Endothelial cell of umbilical vein (primary cell): Measurements from ENCODE around the gene CCDC102B. TPM values are rescaled to one million over a fixed set of nuclear protein-coding genes. Genes with fewer than 3 reads are reported as not detected.
"Not testable (repeated sequence)": the region's sequence is repeated elsewhere in the genome, so short reads cannot be mapped to it uniquely, and the experiment has no call there.

Source experiments
- BruUV-seq: library from RNA; stranded (reverse); fragments of 400-500 nt; replicated peaks from 2 replicates; lab custom pipeline; 2021; lab: Mats Ljungman, UMichigan
- CTCF ChIA-PET: fragments of 300-600, 350-600 bp; sonication (Branson Sonifier 250); formaldehyde crosslinking; loops from one replicate; lab custom pipeline; 2021; ENCODE audit warnings: antibody characterized with exemption, inconsistent platforms; lab: Charles Lee
- POLR2A ChIA-PET: fragments of 300-600, 350-600 bp; sonication (Branson Sonifier 250); formaldehyde crosslinking; loops from one replicate; lab custom pipeline; 2021; ENCODE audit warnings: antibody characterized with exemption, inconsistent platforms; lab: Charles Lee
- DNase-seq: peaks from one replicate; pipeline ENCODE4 v3.0.0-alpha.2; 2011; ENCODE audit warnings: low read depth, low spot score
- FAIRE-seq: peaks from 2 replicates; lab custom pipeline; 2011; peaks lifted over from hg19 to GRCh38; lab: Jason Lieb, UNC
- H2AFZ ChIP-seq: 2 replicates; pipeline ENCODE4 v1.6.0; 2012; ENCODE audit warnings: low read depth, low read length, control low read depth, inconsistent platforms
- H3K27ac ChIP-seq: 2 replicates; pipeline ENCODE4 v1.5.1; 2011; ENCODE audit warnings: low read depth, mild to moderate bottlenecking, control low read depth, low read length, moderate library complexity; ENCODE audit not compliant: insufficient read depth
- H3K27me3 ChIP-seq, 2 experiments: 2 replicates each; pipeline versions ENCODE4 v1.6.0 to v1.6.1; 2011; ENCODE audit warnings: low read length in 2 of 2, mixed read lengths in 1 of 2; ENCODE audit not compliant: control insufficient read depth in 2 of 2, insufficient read depth in 2 of 2
- H3K36me3 ChIP-seq, 2 experiments: 2 replicates in 1 of 2; 3 replicates in 1 of 2; pipeline ENCODE4 v1.5.1; 2011; ENCODE audit warnings: low read length in 2 of 2, mild to moderate bottlenecking in 1 of 2, moderate library complexity in 1 of 2; ENCODE audit not compliant: control insufficient read depth in 2 of 2, insufficient read depth in 2 of 2; ENCODE audit errors: extremely low read depth in 1 of 2
- H3K4me1 ChIP-seq: 3 replicates; pipeline ENCODE4 v1.5.1; 2011; ENCODE audit warnings: mild to moderate bottlenecking, low read length; ENCODE audit not compliant: control insufficient read depth, insufficient read depth; ENCODE audit errors: extremely low read depth
- H3K4me2 ChIP-seq: 2 replicates; pipeline ENCODE4 v1.6.1; 2011; ENCODE audit warnings: low read length, control low read depth, mixed read lengths; ENCODE audit not compliant: insufficient read depth
- H3K4me3 ChIP-seq, 3 experiments: fragments of 200-600 bp in 1 of 3; sonication (generic), shearing (Covaris generic) in 1 of 3; replicated peaks in 1 of 3; 2 replicates each; pipeline ENCODE4 v1.5.1; 2011 to 2016; ENCODE audit warnings: control low read depth in 3 of 3, low read length in 3 of 3, mild to moderate bottlenecking in 2 of 3, inconsistent platforms in 1 of 3, low read depth in 1 of 3, moderate library complexity in 1 of 3; ENCODE audit not compliant: insufficient read depth in 1 of 3
- H3K79me2 ChIP-seq: 2 replicates; pipeline ENCODE4 v1.6.0; 2012; ENCODE audit warnings: low read length, inconsistent platforms; ENCODE audit not compliant: control insufficient read depth, insufficient read depth
- H3K9ac ChIP-seq: replicated peaks from 2 replicates; pipeline ENCODE3; 2011; ENCODE audit warnings: low read length, control low read depth; ENCODE audit not compliant: insufficient read depth; ENCODE audit errors: extremely low read depth
- H3K9me1 ChIP-seq: replicated peaks from 3 replicates; pipeline ENCODE4 v1.6.0; 2011; ENCODE audit warnings: mild to moderate bottlenecking, low read length; ENCODE audit not compliant: control insufficient read depth, insufficient read depth; ENCODE audit errors: extremely low read depth
- H3K9me3 ChIP-seq: replicated peaks from 2 replicates; pipeline ENCODE4 v1.5.1; 2012; ENCODE audit warnings: low read length, inconsistent platforms; ENCODE audit not compliant: control insufficient read depth, insufficient read depth
- H4K20me1 ChIP-seq: replicated peaks from 2 replicates; pipeline ENCODE3; 2011; ENCODE audit warnings: mild to moderate bottlenecking, low read length; ENCODE audit not compliant: control insufficient read depth, insufficient read depth; ENCODE audit errors: extremely low read depth
- EZH2 ChIP-seq: IDR thresholded peaks from 2 replicates; pipeline ENCODE4 v1.6.1; 2012; ENCODE audit warnings: borderline replicate concordance, low read depth, mild to moderate bottlenecking, moderate library complexity, low read length, inconsistent platforms; ENCODE audit not compliant: severe bottlenecking
- FOS ChIP-seq: IDR thresholded peaks from 2 replicates; pipeline ENCODE4 v1.6.1; 2011; ENCODE audit warnings: mild to moderate bottlenecking, low read length, moderate library complexity, borderline replicate concordance; ENCODE audit not compliant: insufficient read depth
- GATA2 ChIP-seq: IDR thresholded peaks from 2 replicates; pipeline ENCODE4 v1.7.0; 2011; ENCODE audit warnings: low read depth, mild to moderate bottlenecking, moderate library complexity, mixed read lengths, low read length; ENCODE audit not compliant: insufficient read length, insufficient read depth
- JUN ChIP-seq: IDR thresholded peaks from 2 replicates; pipeline ENCODE4 v1.6.1; 2011; ENCODE audit warnings: borderline replicate concordance, low read depth; ENCODE audit not compliant: insufficient read length, insufficient read depth
- MYC ChIP-seq: IDR thresholded peaks from one replicate; pipeline ENCODE4 v1.6.1; 2011; ENCODE audit warnings: mild to moderate bottlenecking, low read depth, low read length
- POLR2A ChIP-seq: IDR thresholded peaks from 2 replicates; pipeline ENCODE4 v1.6.1; 2012; ENCODE audit warnings: low read depth, mild to moderate bottlenecking, control low read depth, low read length
- POLR2AphosphoS5 ChIP-seq: IDR thresholded peaks from 2 replicates; pipeline ENCODE4 v1.6.1; 2012; ENCODE audit warnings: low read depth, mild to moderate bottlenecking, control low read depth, low read length, moderate library complexity; ENCODE audit not compliant: insufficient read depth
- dilution Hi-C: fragments of 300-500 bp; cut with MboI; formaldehyde crosslinking; loops from one replicate; pipeline ENCODE4 v1.15.0; 2019; ENCODE audit warnings: low sequenced_read_pairs; ENCODE audit not compliant: extremely low pct_ligation_motif_present
- intact Hi-C: fragments of 100-400 bp; cut with micrococcal nuclease; formaldehyde crosslinking; loops from one replicate; pipeline ENCODE4 v1.10.0; 2022
- polyA plus RNA-seq, 4 experiments: library from polyadenylated mRNA; depleted of rRNA in 3 of 4; stranded (reverse) in 3 of 4; unstranded in 1 of 4; fragments of >200 nt; gene quantifications; 2 replicates each; pipeline versions ENCODE4 v1.2.1 to v1.2.3, GENCODE V29; 2011 to 2012; ENCODE audit warnings: missing spikeins in 1 of 4
- total RNA-seq: library from RNA; stranded (reverse); gene quantifications from 2 replicates; pipeline ENCODE4 v1.2.3, GENCODE V29; 2021
- TF ChIP-seq, protein P1 (sequence below): IDR thresholded peaks from 2 replicates; pipeline ENCODE4 v1.6.1; 2011; ENCODE audit not compliant: insufficient read depth, insufficient read length
- TF ChIP-seq, protein P2 (sequence below), 2 donors: IDR thresholded peaks; 1 replicate in 1 of 2; 2 replicates in 1 of 2; pipeline ENCODE4 v1.5.1; 2011; ENCODE audit warnings: low read length in 2 of 2, mild to moderate bottlenecking in 2 of 2, moderate library complexity in 2 of 2, control low read depth in 1 of 2, inconsistent platforms in 1 of 2, low read depth in 1 of 2; ENCODE audit not compliant: insufficient read depth in 1 of 2; ENCODE audit errors: extremely low read depth in 1 of 2

CCDC102B gene
- total and polyA plus RNA-seq, 2 donors (not counting 3 experiments of a cell fraction or from before 2014, with no cell fraction given) = 0.21 to 0.62 TPM

DNA sequence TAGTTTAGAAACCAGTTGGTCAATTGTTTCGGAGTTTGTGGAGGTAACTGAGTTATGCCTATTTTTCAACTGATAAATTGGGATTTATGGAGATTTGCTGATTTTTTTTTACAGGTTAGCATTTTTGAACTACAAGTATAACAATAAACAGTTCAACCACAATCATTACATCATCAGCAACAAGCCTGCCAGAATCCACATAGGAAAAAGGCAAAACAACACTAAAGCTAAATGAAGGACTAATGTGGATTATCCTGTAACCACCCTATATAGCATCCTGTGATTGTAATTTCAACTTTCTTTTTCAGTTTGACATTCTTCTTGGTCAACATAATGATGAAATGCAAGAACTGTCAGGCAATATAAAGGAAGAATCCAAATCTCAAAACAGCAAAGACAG is 76.5 kb downstream of the CCDC102B start:
- POLR2A ChIA-PET = no interaction called here
- DNase-seq = no peak

DNA sequence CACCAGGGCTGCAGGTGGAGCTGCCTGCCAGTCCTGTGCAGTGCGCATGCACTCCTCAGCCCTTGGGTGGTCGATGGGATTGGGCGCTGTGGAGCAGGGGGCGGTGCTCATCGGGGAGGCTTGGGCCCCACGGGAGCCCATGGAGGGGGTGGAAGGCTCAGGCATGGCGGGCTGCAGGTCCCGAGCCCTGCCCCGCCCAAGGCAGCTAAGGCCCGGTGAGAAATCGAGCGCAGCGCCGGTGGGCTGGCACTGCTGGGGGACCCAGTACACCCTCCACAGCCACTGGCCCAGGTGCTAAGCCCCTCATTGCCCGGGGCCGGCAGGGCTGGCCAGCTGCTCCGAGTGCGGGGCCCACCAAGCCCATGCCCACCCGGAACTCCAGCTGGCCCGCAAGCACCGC is 82.1 kb downstream of the CCDC102B start:
- DNase-seq, H3K4me2 ChIP-seq, FAIRE-seq, H3K9ac ChIP-seq, H2AFZ ChIP-seq, BruUV-seq, H3K9me1 ChIP-seq, H3K4me3 ChIP-seq, H3K79me2 ChIP-seq, H3K9me3 ChIP-seq, H3K27ac ChIP-seq, H3K4me1 ChIP-seq, H4K20me1 ChIP-seq, H3K36me3 ChIP-seq, intact Hi-C loops, POLR2A ChIA-PET, H3K27me3 ChIP-seq, dilution Hi-C loops: not testable (repeated sequence)
- CTCF ChIA-PET = interaction anchor here (1.5 kb wide), 1 partner anchor 14 kb away, joined by 3 read pairs; no protein-coding TSS in a partner anchor

More for the DNA sequence above, 76.5 kb downstream of the CCDC102B start:
- H3K27ac ChIP-seq = no peak overlapping the region
- BruUV-seq = no TSS peak
- TF ChIP-seq EZH2 = no peak
- no peak for TF ChIP-seq FOS
- no peak for TF ChIP-seq MYC
- no peak for TF ChIP-seq POLR2AphosphoS5
- TF ChIP-seq JUN = no peak
- TF ChIP-seq POLR2A = no peak
- TF ChIP-seq, protein P1, sequence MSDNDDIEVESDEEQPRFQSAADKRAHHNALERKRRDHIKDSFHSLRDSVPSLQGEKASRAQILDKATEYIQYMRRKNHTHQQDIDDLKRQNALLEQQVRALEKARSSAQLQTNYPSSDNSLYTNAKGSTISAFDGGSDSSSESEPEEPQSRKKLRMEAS = no peak
- TF ChIP-seq, protein P2, sequence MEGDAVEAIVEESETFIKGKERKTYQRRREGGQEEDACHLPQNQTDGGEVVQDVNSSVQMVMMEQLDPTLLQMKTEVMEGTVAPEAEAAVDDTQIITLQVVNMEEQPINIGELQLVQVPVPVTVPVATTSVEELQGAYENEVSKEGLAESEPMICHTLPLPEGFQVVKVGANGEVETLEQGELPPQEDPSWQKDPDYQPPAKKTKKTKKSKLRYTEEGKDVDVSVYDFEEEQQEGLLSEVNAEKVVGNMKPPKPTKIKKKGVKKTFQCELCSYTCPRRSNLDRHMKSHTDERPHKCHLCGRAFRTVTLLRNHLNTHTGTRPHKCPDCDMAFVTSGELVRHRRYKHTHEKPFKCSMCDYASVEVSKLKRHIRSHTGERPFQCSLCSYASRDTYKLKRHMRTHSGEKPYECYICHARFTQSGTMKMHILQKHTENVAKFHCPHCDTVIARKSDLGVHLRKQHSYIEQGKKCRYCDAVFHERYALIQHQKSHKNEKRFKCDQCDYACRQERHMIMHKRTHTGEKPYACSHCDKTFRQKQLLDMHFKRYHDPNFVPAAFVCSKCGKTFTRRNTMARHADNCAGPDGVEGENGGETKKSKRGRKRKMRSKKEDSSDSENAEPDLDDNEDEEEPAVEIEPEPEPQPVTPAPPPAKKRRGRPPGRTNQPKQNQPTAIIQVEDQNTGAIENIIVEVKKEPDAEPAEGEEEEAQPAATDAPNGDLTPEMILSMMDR (IDR thresholded peaks at IDR 0.05; ENCODE audit: extremely low read depth in 1 of 2, insufficient read depth in 1 of 2, low read depth in 1 of 2, low read length in 2 of 2) = no peak
- TF ChIP-seq GATA2 = no peak
- H3K4me3 ChIP-seq = no peak overlapping the region
- dilution Hi-C loops (no loop called here), intact Hi-C loops (no loop called here)
- no peaks in the 10 kb centered on the region for H3K9me3 ChIP-seq
- H3K9ac ChIP-seq = no peak overlapping the region
- no peak overlapping the region for H3K4me2 ChIP-seq
- H3K79me2 ChIP-seq = no peaks in the 10 kb centered on the region
- no peaks in the 10 kb centered on the region for H3K27me3 ChIP-seq
- H4K20me1 ChIP-seq = no peaks in the 10 kb centered on the region
- no peaks in the 10 kb centered on the region for H3K36me3 ChIP-seq
- H3K9me1 ChIP-seq = no peaks in the 10 kb centered on the region
- CTCF ChIA-PET = no interaction called here
- no peak overlapping the region for H2AFZ ChIP-seq
- FAIRE-seq = no peak
- H3K4me1 ChIP-seq = no peaks in the 10 kb centered on the region
